ENCODE measurements around the gene ASB13.

Gene ASB13

GRCh38 chr10:5645944-5646617, 20.3 kb downstream of the ASB13 start:
- DNase-seq, result no peak

- no peak for DNase-seq
Measured at GRCh38 chr10:5645375-5645774, 21.0 kb downstream of the ASB13 start.

GRCh38 chr10:5644930-5645329, 21.5 kb downstream of the ASB13 start:
- no peak for DNase-seq

GRCh38 chr10:5643346-5644067, 22.9 kb downstream of the ASB13 start:
- DNase-seq, result no peak

- no peak for DNase-seq
Measured at GRCh38 chr10:5641501-5641900, 24.9 kb downstream of the ASB13 start.

- no peak for DNase-seq
Measured at GRCh38 chr10:5640501-5640900, 25.9 kb downstream of the ASB13 start.

- DNase-seq, result no peak
Measured at GRCh38 chr10:5640036-5640435, 26.4 kb downstream of the ASB13 start.

GRCh38 chr10:5639066-5639465, 27.3 kb downstream of the ASB13 start:
- DNase-seq, result no peak

- DNase-seq, result no peak
Measured at GRCh38 chr10:5638494-5638893, 27.9 kb downstream of the ASB13 start.

- DNase-seq, result no peak
Measured at GRCh38 chr10:5634918-5635317, 31.5 kb downstream of the ASB13 start.

GRCh38 chr10:5633166-5633749, 33.1 kb downstream of the ASB13 start:
- no peak for DNase-seq

- no peak for DNase-seq
Measured at GRCh38 chr10:5632446-5632845, 33.9 kb downstream of the ASB13 start.

GRCh38 chr10:5631936-5632335, 34.5 kb downstream of the ASB13 start:
- DNase-seq, result no peak

- no peak for DNase-seq
Measured at GRCh38 chr10:5630112-5630436, 36.3 kb downstream of the ASB13 start.

GRCh38 chr10:5629303-5630111, 36.9 kb downstream of the ASB13 start:
- peak; percentile 53 to 81 (median 75) for DNase-seq

- peak in 1 of 5 donors; percentile 78 for DNase-seq
Measured at GRCh38 chr10:5628451-5629302, 37.7 kb downstream of the ASB13 start.

GRCh38 chr10:5627486-5628044, 38.8 kb downstream of the ASB13 start:
- DNase-seq, result no peak

- DNase-seq, result peak in 1 of 5 donors; percentile 36
Measured at GRCh38 chr10:5625992-5626777, 40.2 kb downstream of the ASB13 start.

GRCh38 chr10:5624701-5625100, 41.7 kb downstream of the ASB13 start:
- DNase-seq, result no peak

GRCh38 chr10:5623081-5623748, 43.2 kb downstream of the ASB13 start:
- peak; percentile 47 to 78 (median 64) for DNase-seq
